HG02798 (cell line): ENCODE results near the gene SEMA3C.

Experiments
- ATAC-seq: cut with Tn5 transposase; IDR thresholded peaks from one replicate; pipeline ENCODE4 v1.9.1; 2021; ENCODE audit warnings: mild to moderate bottlenecking; ENCODE audit not compliant: unreplicated experiment, poor library complexity

Gene SEMA3C

GRCh38 chr7:80830584-80831285, 88.1 kb downstream of the SEMA3C start:
- ATAC-seq, result no peak

- ATAC-seq, result no peak
These were observed 88.8 kb downstream of the SEMA3C start for GRCh38 chr7:80830010-80830409.

- no peak for ATAC-seq
These were observed 89.3 kb downstream of the SEMA3C start for GRCh38 chr7:80829527-80829926.

GRCh38 chr7:80827239-80827633, 91.6 kb downstream of the SEMA3C start:
- no peak for ATAC-seq

- no peak for ATAC-seq
These were observed 92.2 kb downstream of the SEMA3C start for GRCh38 chr7:80826520-80827238.

- ATAC-seq, result no peak
These were observed 93.4 kb downstream of the SEMA3C start for GRCh38 chr7:80825499-80825898.

GRCh38 chr7:80824253-80824652, 94.6 kb downstream of the SEMA3C start:
- ATAC-seq, result no peak

GRCh38 chr7:80823057-80823456, 95.8 kb downstream of the SEMA3C start:
- ATAC-seq, result no peak

- ATAC-seq, result no peak
These were observed 97.0 kb downstream of the SEMA3C start for GRCh38 chr7:80821771-80822319.

- no peak for ATAC-seq
These were observed 99.3 kb downstream of the SEMA3C start for GRCh38 chr7:80819503-80819902.

- ATAC-seq, result no peak
These were observed 100.7 kb downstream of the SEMA3C start for GRCh38 chr7:80818181-80818580.

- ATAC-seq, result no peak
These were observed 102.0 kb downstream of the SEMA3C start for GRCh38 chr7:80816806-80817205.

- ATAC-seq, result no peak
These were observed 103.1 kb downstream of the SEMA3C start for GRCh38 chr7:80815733-80816132.

GRCh38 chr7:80809545-80809944, 109.3 kb downstream of the SEMA3C start:
- ATAC-seq, result no peak

- ATAC-seq, result no peak
These were observed 111.5 kb downstream of the SEMA3C start for GRCh38 chr7:80807166-80807900.

- ATAC-seq, result no peak
These were observed 112.2 kb downstream of the SEMA3C start for GRCh38 chr7:80806663-80807062.

GRCh38 chr7:80804589-80804988, 114.3 kb downstream of the SEMA3C start:
- ATAC-seq, result no peak

- ATAC-seq, result no peak
These were observed 116.3 kb downstream of the SEMA3C start for GRCh38 chr7:80802527-80802926.

- ATAC-seq, result no peak
These were observed 123.9 kb downstream of the SEMA3C start for GRCh38 chr7:80794631-80795573.

- no peak for ATAC-seq
These were observed 127.3 kb downstream of the SEMA3C start for GRCh38 chr7:80791509-80791929.
